CD4-positive, alpha-beta T cell (primary cell): ENCODE measurements around the gene EGFLAM. TPM values are rescaled to one million over a fixed set of nuclear protein-coding genes. Genes with fewer than 3 reads are reported as not detected.

Experiments
- ATAC-seq: fragments of 200-7000 bp; cut with Tn5 transposase; one replicate; pipeline ENCODE4 v1.10.0; 2022; ENCODE audit warnings: mild to moderate bottlenecking; ENCODE audit not compliant: poor library complexity
- CTCF ChIA-PET: fragments of 350-600 bp; sonication (Branson Sonifier 250); formaldehyde crosslinking; loops from one replicate; lab custom pipeline; 2021; ENCODE audit warnings: antibody characterized with exemption, inconsistent platforms; lab: Charles Lee
- POLR2A ChIA-PET: fragments of 350-600 bp; sonication (Branson Sonifier 250); formaldehyde crosslinking; loops from one replicate; lab custom pipeline; 2021; ENCODE audit warnings: antibody characterized with exemption, inconsistent platforms; lab: Charles Lee
- DNase-seq, 14 experiments: peaks; one replicate each; pipeline ENCODE4 v3.0.0-alpha.2; 2013 to 2020; ENCODE audit warnings: mixed read lengths in 2 of 14
- H3K27ac ChIP-seq, 2 donors: one replicate each; pipeline versions ENCODE4 v1.5.1 to v1.7.0; 2013; ENCODE audit warnings: low read length in 2 of 2, low read depth in 1 of 2, mild to moderate bottlenecking in 1 of 2
- H3K27me3 ChIP-seq, 2 experiments: 1 replicate in 1 of 2; 2 replicates in 1 of 2; pipeline versions ENCODE4 v1.6.1 to v1.7.0; 2013; ENCODE audit warnings: low read length in 2 of 2, control low read depth in 1 of 2, mild to moderate bottlenecking in 1 of 2, moderate library complexity in 1 of 2; ENCODE audit not compliant: insufficient read depth in 2 of 2, control insufficient read depth in 1 of 2
- H3K36me3 ChIP-seq: one replicate; pipeline ENCODE4 v1.6.1; 2013; ENCODE audit warnings: low read length, control low read depth; ENCODE audit not compliant: insufficient read depth
- H3K4me1 ChIP-seq: one replicate; pipeline ENCODE4 v1.6.1; 2013; ENCODE audit warnings: low read length, control low read depth; ENCODE audit not compliant: insufficient read depth
- H3K4me3 ChIP-seq: one replicate; pipeline ENCODE4 v1.5.1; 2013; ENCODE audit warnings: mild to moderate bottlenecking, low read length, moderate library complexity
- H3K9me3 ChIP-seq, 2 experiments: 1 replicate in 1 of 2; 2 replicates in 1 of 2; pipeline versions ENCODE4 v1.6.1 to v1.7.0; 2013; ENCODE audit warnings: low read length in 2 of 2, mild to moderate bottlenecking in 2 of 2, control low read depth in 1 of 2, moderate library complexity in 1 of 2; ENCODE audit not compliant: control insufficient read depth in 1 of 2, insufficient read depth in 1 of 2
- H3K27ac Mint-ChIP-seq: one replicate; pipeline ENCODE4 v1.8.0; 2020; ENCODE audit warnings: mixed read lengths
- H3K27me3 Mint-ChIP-seq: one replicate; pipeline ENCODE4 v1.8.0; 2021; ENCODE audit warnings: mixed read lengths
- H3K36me3 Mint-ChIP-seq: one replicate; pipeline ENCODE4 v1.8.0; 2021; ENCODE audit warnings: low read depth, mixed read lengths
- H3K4me1 Mint-ChIP-seq: one replicate; pipeline ENCODE4 v1.8.0; 2021; ENCODE audit warnings: low read depth, mixed read lengths
- H3K4me3 Mint-ChIP-seq: one replicate; pipeline ENCODE4 v1.8.0; 2020; ENCODE audit warnings: mild to moderate bottlenecking, mixed read lengths
- H3K9me3 Mint-ChIP-seq: one replicate; pipeline ENCODE4 v1.8.0; 2020; ENCODE audit warnings: mixed read lengths
- CTCF ChIP-seq: fragments of 200-600 bp; IDR thresholded peaks from one replicate; pipeline ENCODE4 v1.8.0; 2022; ENCODE audit warnings: antibody characterized with exemption, mild to moderate bottlenecking
- intact Hi-C, 2 experiments: fragments of 100-400 bp; cut with DNase I in 1 of 2; cut with micrococcal nuclease in 1 of 2; formaldehyde crosslinking; loops; one replicate each; pipeline versions ENCODE4 v1.15.1 to v1.9.0; 2023 to 2025; cut with DNase I, micrococcal nuclease
- total RNA-seq, 174 experiments: library from RNA in 2 of 174; stranded (reverse) in 2 of 174; gene quantifications; one replicate each; pipeline ENCODE4 v1.2.3 and lab custom pipeline; 2021 to 2026

Gene EGFLAM
- total RNA-seq, 2 experiments from 2014 or later: not detected

GRCh38 chr5:38396766-38397165, 138.4 kb downstream of the EGFLAM start:
- intact Hi-C loops: no loop called here
- POLR2A ChIA-PET: no interaction called here
- H3K27me3 Mint-ChIP-seq: peaks cover 47% of the 10 kb centered on the region

GRCh38 chr5:38400365-38400764, 142.0 kb downstream of the EGFLAM start:
- no peaks in the 10 kb centered on the region for H3K4me1 ChIP-seq
- Mint-ChIP-seq H3K27ac (no peak overlapping the region), H3K4me3 (no peak overlapping the region), H3K4me1 (no peaks in the 10 kb centered on the region), H3K9me3 (no peaks in the 10 kb centered on the region), H3K27me3 (peaks cover 71% of the 10 kb centered on the region), H3K36me3 (no peaks in the 10 kb centered on the region)
- no peak for ATAC-seq
- no peak for DNase-seq
- POLR2A ChIA-PET: no interaction called here
- CTCF ChIA-PET: interaction anchor here (1.2 kb wide), 1 partner anchor 18 kb away, joined by 4 read pairs; no protein-coding TSS in a partner anchor
- no peaks in the 10 kb centered on the region for H3K36me3 ChIP-seq
- H3K27me3 ChIP-seq: peaks cover 2 to 5% of the 10 kb centered on the region in 2 experiments
- H3K4me3 ChIP-seq: no peak overlapping the region
- H3K27ac ChIP-seq: no peak overlapping the region
- no peak for TF ChIP-seq CTCF
- intact Hi-C loops: no loop called here
- no peaks in the 10 kb centered on the region for H3K9me3 ChIP-seq

More at GRCh38 chr5:38396766-38397165, 138.4 kb downstream of the EGFLAM start:
- Mint-ChIP-seq H3K9me3 (no peaks in the 10 kb centered on the region), H3K4me3 (no peak overlapping the region), H3K36me3 (no peaks in the 10 kb centered on the region), H3K4me1 (no peaks in the 10 kb centered on the region), H3K27ac (no peak overlapping the region)
- H3K27me3 ChIP-seq: peaks cover 0 to 2% of the 10 kb centered on the region in 2 experiments
- H3K9me3 ChIP-seq: no peaks in the 10 kb centered on the region
- no peak for ATAC-seq
- no peak for DNase-seq
- no peak overlapping the region for H3K4me3 ChIP-seq
- H3K36me3 ChIP-seq: no peaks in the 10 kb centered on the region
- H3K27ac ChIP-seq: no peak overlapping the region
- no peaks in the 10 kb centered on the region for H3K4me1 ChIP-seq
- TF ChIP-seq CTCF: no peak
- CTCF ChIA-PET: no interaction called here

- Histone ChIP-seq H3K27me3 (peaks cover 2 to 6% of the 10 kb centered on the region in 2 experiments), H3K9me3 (no peaks in the 10 kb centered on the region), H3K4me1 (no peaks in the 10 kb centered on the region), H3K36me3 (no peaks in the 10 kb centered on the region), H3K4me3 (no peak overlapping the region), H3K27ac (no peak overlapping the region)
- H3K4me3 Mint-ChIP-seq: no peak overlapping the region
- H3K36me3 Mint-ChIP-seq: no peaks in the 10 kb centered on the region
- CTCF ChIA-PET: interaction anchor here (1.2 to 1.3 kb wide), 2 partner anchors 18 to 40 kb away, joined by 4 to 5 read pairs; no protein-coding TSS in a partner anchor
- DNase-seq: no peak
- H3K9me3 Mint-ChIP-seq: no peaks in the 10 kb centered on the region
- no peak overlapping the region for H3K27ac Mint-ChIP-seq
- POLR2A ChIA-PET: no interaction called here
- no peak for TF ChIP-seq CTCF
- intact Hi-C loops: no loop called here
- no peaks in the 10 kb centered on the region for H3K4me1 Mint-ChIP-seq
- H3K27me3 Mint-ChIP-seq: peaks cover 67% of the 10 kb centered on the region
- no peak for ATAC-seq
Measured at GRCh38 chr5:38401145-38401544, 142.8 kb downstream of the EGFLAM start.
